ENCODE measurements around the gene FYN. TPM values are rescaled to one million over a fixed set of nuclear protein-coding genes. Genes with fewer than 3 reads are reported as not detected.
A peak's percentile ranks its signal among the peaks of the same experiment; 100 is the strongest.
"Not testable (repeated sequence)": the region's sequence is repeated elsewhere in the genome, so short reads cannot be mapped to it uniquely, and the experiment has no call there.

Gene FYN
- total RNA-seq, 4 donors from 2014 or later = 143 to 219 (median 165) TPM

DNA sequence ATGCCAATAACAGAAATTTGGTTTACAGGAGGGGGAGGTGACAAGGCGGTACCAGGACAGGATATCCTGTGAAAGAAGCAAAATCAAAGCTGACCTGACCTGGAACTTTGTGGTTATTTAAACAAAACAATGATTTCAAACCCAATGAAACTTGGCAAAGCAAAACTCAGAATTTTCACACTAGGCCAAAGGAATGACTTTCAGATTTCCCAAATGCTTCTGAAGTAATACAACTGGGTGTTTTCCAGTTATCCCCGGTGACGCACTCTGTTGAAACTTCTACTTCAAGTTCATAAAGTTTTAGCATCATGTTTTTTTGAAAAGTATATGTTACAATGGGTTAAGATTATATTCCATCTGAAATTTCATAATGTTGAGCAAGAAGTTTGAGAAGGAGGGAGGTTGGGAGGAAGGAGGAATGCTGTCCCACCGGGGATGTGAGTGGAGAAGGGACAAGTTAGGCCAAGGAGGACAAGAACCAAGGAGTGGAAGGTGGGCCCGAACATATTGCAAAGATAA, 189.4 kb downstream of the FYN start:
- H3K27ac ChIP-seq = peak overlapping the region; percentile 21 to 88 (median 71)
- H3K9me3 ChIP-seq = no peaks in the 10 kb centered on the region
- 52 to 59% methylated on average over 5 of the region's 5 CpGs for WGBS, 2 donors
- H3K4me1 ChIP-seq = peaks cover 0 to 64% (median 26%) of the 10 kb centered on the region in 4 donors
- H3K27me3 ChIP-seq = no peaks in the 10 kb centered on the region
- DNase-seq (ENCODE audit: low spot score in 2 of 2) = peak in 1 of 2 donors; percentile 75
- no peaks in the 10 kb centered on the region for H3K36me3 ChIP-seq
- TF ChIP-seq POLR2A (IDR thresholded peaks at IDR 0.05) (no peak), EP300 (IDR thresholded peaks at IDR 0.05) (peak; percentile 71 to 89)
- H3K4me3 ChIP-seq = no peak overlapping the region

- 52 to 65% methylated on average over 5 of the region's 5 CpGs for WGBS, 2 donors
- no peaks in the 10 kb centered on the region for H3K27me3 ChIP-seq
- H3K27ac ChIP-seq = peak overlapping the region in 3 of 4 donors; percentile 40 to 88 (median 82)
- no peak overlapping the region for H3K4me3 ChIP-seq
- no peaks in the 10 kb centered on the region for H3K36me3 ChIP-seq
- H3K4me1 ChIP-seq = peaks cover 0 to 64% (median 26%) of the 10 kb centered on the region in 4 donors
- no peak for DNase-seq (ENCODE audit: low spot score in 2 of 2)
- TF ChIP-seq EP300 (IDR thresholded peaks at IDR 0.05) (no peak), CTCF (IDR thresholded peaks at IDR 0.05) (no peak), POLR2A (IDR thresholded peaks at IDR 0.05) (no peak)
- no peaks in the 10 kb centered on the region for H3K9me3 ChIP-seq
These were observed 190.1 kb downstream of the FYN start for GRCh38 chr6:111683157-111683556.

DNA sequence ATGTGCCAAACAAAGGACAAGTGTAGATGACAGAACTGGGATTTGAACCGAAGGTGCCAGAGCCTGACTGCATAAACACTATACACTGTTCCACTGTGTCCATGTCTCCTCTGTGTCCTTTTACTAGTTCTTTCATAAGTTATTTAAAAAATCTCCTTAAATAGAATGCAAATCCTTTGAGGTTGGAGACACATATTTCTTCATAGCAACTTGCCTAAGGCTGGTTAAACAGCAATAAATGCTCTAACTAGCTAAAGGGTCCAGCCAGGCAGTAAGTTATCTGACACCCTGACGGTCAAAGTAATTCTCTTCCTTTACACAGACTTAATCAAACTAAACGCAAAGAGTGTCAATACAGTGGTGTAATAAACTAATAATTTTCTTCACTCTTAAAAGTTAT, 191.4 kb downstream of the FYN start:
- TF ChIP-seq CTCF (IDR thresholded peaks at IDR 0.05) (no peak), POLR2A (IDR thresholded peaks at IDR 0.05) (no peak), EP300 (IDR thresholded peaks at IDR 0.05) (no peak)
- no peak for DNase-seq (ENCODE audit: low spot score in 2 of 2)
- Histone ChIP-seq H3K4me1 (peaks cover 0 to 64% (median 24%) of the 10 kb centered on the region in 4 donors), H3K4me3 (no peak overlapping the region), H3K27ac (peak overlapping the region in 1 of 4 donors; percentile 88), H3K27me3 (no peaks in the 10 kb centered on the region), H3K36me3 (no peaks in the 10 kb centered on the region), H3K9me3 (no peaks in the 10 kb centered on the region)
- 80 to 84% methylated on average over 3 of the region's 3 CpGs for WGBS, 2 donors

DNA sequence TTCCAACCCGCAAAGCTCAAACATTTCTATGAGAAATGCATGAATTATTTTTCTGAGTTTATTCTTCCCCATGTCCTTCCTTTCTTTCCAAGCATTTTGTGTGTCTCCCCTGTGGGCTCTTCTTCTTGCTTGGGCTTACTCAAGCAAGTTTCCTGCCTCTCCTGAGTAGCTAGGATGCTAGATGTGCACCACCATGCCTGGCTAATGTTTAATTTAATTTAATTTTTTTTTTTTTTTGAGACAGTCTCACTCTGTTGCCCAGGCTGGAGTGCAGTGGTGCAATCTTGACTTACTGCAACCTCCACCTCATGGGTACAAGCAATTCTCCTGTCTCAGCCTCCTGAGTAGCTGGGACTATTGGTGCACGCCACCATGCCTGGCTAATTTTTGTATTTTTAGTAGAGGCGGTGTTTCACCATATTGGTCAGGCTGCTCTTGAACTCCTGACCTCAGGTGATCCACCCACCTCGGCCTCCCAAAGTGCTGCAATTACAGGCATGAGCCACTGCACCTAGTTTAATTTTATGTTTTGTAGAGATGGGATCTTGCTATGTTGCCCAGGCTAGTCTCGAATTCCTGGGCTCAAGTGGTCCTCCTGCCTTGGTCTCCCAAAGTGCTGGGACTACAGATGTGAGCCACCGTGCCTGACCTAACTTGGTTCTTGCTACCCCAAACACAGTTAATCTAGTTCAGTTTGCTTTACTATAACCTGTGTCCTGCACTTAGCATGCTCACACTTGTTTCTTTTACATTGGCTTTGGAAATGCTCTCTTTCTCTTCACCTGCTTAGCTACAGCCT, 192.2 kb downstream of the FYN start:
- H3K4me1 ChIP-seq = peaks cover 0 to 56% (median 16%) of the 10 kb centered on the region in 4 donors
- not testable (repeated sequence) for H3K27me3 ChIP-seq; H3K36me3 ChIP-seq; DNase-seq (ENCODE audit: low spot score in 2 of 2); H3K27ac ChIP-seq; H3K4me3 ChIP-seq; H3K9me3 ChIP-seq
- WGBS, 2 donors = 96 to 97% methylated on average over 6 of the region's 6 CpGs

- WGBS, 2 donors = 81 to 88% methylated on average over 7 of the region's 7 CpGs
- Histone ChIP-seq H3K4me3 (no peak overlapping the region), H3K36me3 (no peaks in the 10 kb centered on the region), H3K4me1 (peaks cover 0 to 50% (median 16%) of the 10 kb centered on the region in 4 donors), H3K9me3 (no peaks in the 10 kb centered on the region), H3K27ac (no peak overlapping the region), H3K27me3 (no peaks in the 10 kb centered on the region)
- no peak for DNase-seq (ENCODE audit: low spot score in 2 of 2)
- no peak for TF ChIP-seq POLR2A (IDR thresholded peaks at IDR 0.05)
- TF ChIP-seq EP300 (IDR thresholded peaks at IDR 0.05) = no peak
- TF ChIP-seq CTCF (IDR thresholded peaks at IDR 0.05) = no peak
These were observed 193.1 kb downstream of the FYN start for GRCh38 chr6:111680015-111680712.

All from tibial nerve (tissue), 4 donors.